ENCODE results near the gene CPXM2. TPM values are rescaled to one million over a fixed set of nuclear protein-coding genes. Genes with fewer than 3 reads are reported as not detected.

The CPXM2 gene
- total RNA-seq, 2 experiments from 2014 or later: not detected

DNA sequence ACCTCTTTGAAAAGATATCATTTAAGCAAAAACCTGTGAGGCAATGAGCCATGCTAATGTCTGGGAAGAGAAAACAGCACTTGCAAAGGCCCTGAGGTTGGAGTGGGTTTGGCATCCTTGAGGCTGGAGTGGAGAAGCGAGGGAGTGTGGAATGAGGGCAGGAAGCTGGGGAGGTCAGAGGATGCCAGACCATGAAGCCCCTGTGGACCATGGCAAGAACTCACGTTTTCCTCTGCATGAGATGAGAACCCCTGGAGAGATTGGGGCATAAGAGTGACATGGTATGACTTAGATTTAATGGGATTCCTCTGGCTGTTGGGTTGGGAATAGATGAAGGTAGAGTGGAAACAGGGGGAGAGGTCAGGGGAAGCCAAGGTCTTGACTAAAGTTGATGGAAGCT, 176.1 kb downstream of the CPXM2 start:
- no peak overlapping the region for H3K27ac Mint-ChIP-seq
- H3K27me3 Mint-ChIP-seq: peaks cover 8% of the 10 kb centered on the region
- H3K9me3 Mint-ChIP-seq: no peaks in the 10 kb centered on the region
- Histone ChIP-seq H3K27me3 (ENCODE audit: control insufficient read depth in 1 of 2, insufficient read depth in 2 of 2, low read length in 2 of 2) (no peaks in the 10 kb centered on the region), H3K4me3 (ENCODE audit: low read length) (no peak overlapping the region), H3K4me1 (ENCODE audit: insufficient read depth, low read length) (no peaks in the 10 kb centered on the region), H3K9me3 (ENCODE audit: control insufficient read depth in 1 of 2, insufficient read depth in 1 of 2, low read length in 2 of 2) (peaks cover 0 to 3% of the 10 kb centered on the region in 2 experiments), H3K36me3 (ENCODE audit: insufficient read depth, low read length) (no peaks in the 10 kb centered on the region), H3K27ac (ENCODE audit: low read depth in 1 of 2, low read length in 2 of 2) (no peak overlapping the region)
- ChIA-PET CTCF (no interaction called here), POLR2A (no interaction called here)
- TF ChIP-seq CTCF (IDR thresholded peaks at IDR 0.05): no peak
- intact Hi-C loops (cut with DNase I, micrococcal nuclease): no loop called here
- no peaks in the 10 kb centered on the region for H3K4me1 Mint-ChIP-seq (ENCODE audit: low read depth)
- no peaks in the 10 kb centered on the region for H3K36me3 Mint-ChIP-seq (ENCODE audit: low read depth)
- H3K4me3 Mint-ChIP-seq: no peak overlapping the region
- DNase-seq (no peak), ATAC-seq (ENCODE audit: poor library complexity) (no peak)

DNA sequence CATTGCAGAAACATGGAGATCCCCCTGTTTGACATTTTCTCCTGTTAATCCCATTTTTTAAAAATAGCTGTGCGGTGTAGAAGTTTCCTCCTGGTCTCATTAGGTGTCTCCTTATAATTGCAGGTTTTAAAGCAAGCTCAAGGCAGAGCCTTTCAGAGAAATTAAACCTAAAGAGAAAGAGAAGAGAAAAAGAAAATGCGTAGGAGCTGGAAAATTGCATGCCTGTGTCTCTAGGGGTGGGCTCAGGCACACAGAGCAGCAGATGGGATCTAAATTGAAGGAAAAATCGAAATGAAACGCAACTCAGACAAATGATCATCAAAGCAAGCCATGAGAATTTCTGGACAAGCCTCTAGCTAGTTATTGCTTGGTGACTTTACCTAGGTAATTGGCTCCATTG, 185.4 kb downstream of the CPXM2 start:
- no peak for DNase-seq
- H3K4me1 ChIP-seq (ENCODE audit: insufficient read depth, low read length): no peaks in the 10 kb centered on the region
- ChIA-PET CTCF (no interaction called here), POLR2A (no interaction called here)
- Mint-ChIP-seq H3K27me3 (peaks cover 6% of the 10 kb centered on the region), H3K4me3 (no peak overlapping the region), H3K9me3 (no peaks in the 10 kb centered on the region), H3K27ac (no peak overlapping the region), H3K36me3 (ENCODE audit: low read depth) (no peaks in the 10 kb centered on the region), H3K4me1 (ENCODE audit: low read depth) (no peaks in the 10 kb centered on the region)
- TF ChIP-seq CTCF (IDR thresholded peaks at IDR 0.05): no peak
- H3K27me3 ChIP-seq (ENCODE audit: control insufficient read depth in 1 of 2, insufficient read depth in 2 of 2, low read length in 2 of 2): peaks cover 3% of the 10 kb centered on the region in 2 experiments
- H3K27ac ChIP-seq (ENCODE audit: low read depth in 1 of 2, low read length in 2 of 2): no peak overlapping the region
- peaks cover 0 to 12% of the 10 kb centered on the region in 2 experiments for H3K9me3 ChIP-seq (ENCODE audit: control insufficient read depth in 1 of 2, insufficient read depth in 1 of 2, low read length in 2 of 2)
- intact Hi-C loops (cut with DNase I, micrococcal nuclease): no loop called here
- no peaks in the 10 kb centered on the region for H3K36me3 ChIP-seq (ENCODE audit: insufficient read depth, low read length)
- ATAC-seq (ENCODE audit: poor library complexity): no peak
- no peak overlapping the region for H3K4me3 ChIP-seq (ENCODE audit: low read length)

DNA sequence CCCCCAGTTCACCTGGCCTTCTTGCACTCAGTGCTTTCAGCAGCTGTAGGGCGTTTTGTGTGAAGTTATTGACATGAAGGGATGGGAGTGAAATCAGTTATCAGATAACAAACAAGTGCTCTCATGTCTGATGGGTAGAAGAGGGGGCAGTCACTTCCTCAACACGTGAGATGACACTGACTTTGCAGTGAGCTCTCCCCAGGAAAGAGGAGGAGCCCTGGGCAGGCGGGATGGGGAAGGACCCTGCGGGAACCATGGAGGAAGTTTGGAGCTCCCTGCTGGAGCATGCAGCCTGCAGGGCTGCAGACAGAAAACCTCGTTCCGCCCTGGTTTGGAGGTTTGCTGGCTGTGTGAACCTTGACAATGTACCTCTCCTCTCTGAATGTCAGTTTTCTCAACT, 186.8 kb downstream of the CPXM2 start:
- Histone ChIP-seq H3K36me3 (ENCODE audit: insufficient read depth, low read length) (no peaks in the 10 kb centered on the region), H3K9me3 (ENCODE audit: control insufficient read depth in 1 of 2, insufficient read depth in 1 of 2, low read length in 2 of 2) (peaks cover 0 to 12% of the 10 kb centered on the region in 2 experiments), H3K4me1 (ENCODE audit: insufficient read depth, low read length) (no peaks in the 10 kb centered on the region), H3K4me3 (ENCODE audit: low read length) (no peak overlapping the region), H3K27me3 (ENCODE audit: control insufficient read depth in 1 of 2, insufficient read depth in 2 of 2, low read length in 2 of 2) (peaks cover 0 to 3% of the 10 kb centered on the region in 2 experiments), H3K27ac (ENCODE audit: low read depth in 1 of 2, low read length in 2 of 2) (no peak overlapping the region)
- Mint-ChIP-seq H3K27me3 (peaks cover 6% of the 10 kb centered on the region), H3K27ac (no peak overlapping the region), H3K4me1 (ENCODE audit: low read depth) (no peaks in the 10 kb centered on the region), H3K4me3 (no peak overlapping the region), H3K9me3 (no peaks in the 10 kb centered on the region), H3K36me3 (ENCODE audit: low read depth) (no peaks in the 10 kb centered on the region)
- TF ChIP-seq CTCF (IDR thresholded peaks at IDR 0.05): no peak
- DNase-seq: no peak
- intact Hi-C loops (cut with DNase I, micrococcal nuclease): no loop called here
- ChIA-PET CTCF (no interaction called here), POLR2A (no interaction called here)
- no peak for ATAC-seq (ENCODE audit: poor library complexity)

Data from CD4-positive, alpha-beta T cell (primary cell).